Body of pancreas (tissue), 4 donors: Measurements from ENCODE around the gene MAP1S. TPM values are rescaled to one million over a fixed set of nuclear protein-coding genes. Genes with fewer than 3 reads are reported as not detected.
"Not testable (repeated sequence)": the region's sequence is repeated elsewhere in the genome, so short reads cannot be mapped to it uniquely, and the experiment has no call there.

ENCODE experiments used
- ATAC-seq: fragments of 150-250 bp; one replicate; pipeline ENCODE4 v1.9.1; 2016
- DNase-seq, 4 donors: peaks; one replicate each; pipeline ENCODE4 v3.0.0-alpha.2; 2019
- H3K27ac ChIP-seq, 4 donors: fragments of 200-600 bp; sonication (generic); 1 replicate in 3 of 4; 2 replicates in 1 of 4; pipeline versions ENCODE4 v1.5.1 to v1.6.1; 2016 to 2019; ENCODE audit warnings: mild to moderate bottlenecking in 1 of 4, mixed read lengths in 1 of 4, moderate library complexity in 1 of 4
- H3K27me3 ChIP-seq, 2 donors: fragments of 200-600 bp; sonication (generic); one replicate each; pipeline ENCODE4 v1.6.0; 2016; ENCODE audit warnings: mild to moderate bottlenecking in 1 of 2
- H3K36me3 ChIP-seq, 2 donors: fragments of 200-600 bp; sonication (generic); replicated peaks in 1 of 2; 2 replicates each; pipeline ENCODE4 v1.5.1; 2016; ENCODE audit warnings: low read depth in 2 of 2; ENCODE audit not compliant: insufficient read depth in 1 of 2
- H3K4me1 ChIP-seq: fragments of 200-600 bp; sonication (generic); one replicate; pipeline ENCODE4 v1.6.0; 2016
- H3K4me3 ChIP-seq, 2 donors: fragments of 200-600 bp; sonication (generic); 1 replicate in 1 of 2; 2 replicates in 1 of 2; pipeline ENCODE4 v1.5.1; 2016 to 2019
- H3K9me3 ChIP-seq, 3 donors: fragments of 200-600 bp; sonication (generic); 1 replicate in 2 of 3; 2 replicates in 1 of 3; pipeline ENCODE4 v1.5.1; 2016
- CTCF ChIP-seq, 7 experiments: fragments of 450-650 bp in 4 of 7; fragments of 200-600 bp in 3 of 7; sonication (generic) in 3 of 7; IDR thresholded peaks; one replicate each; pipeline ENCODE4 v1.5.1; 2016 to 2019; ENCODE audit warnings: antibody characterized with exemption in 7 of 7
- POLR2A ChIP-seq, 3 donors: fragments of 450-650 bp; IDR thresholded peaks; one replicate each; pipeline ENCODE4 v1.6.1; 2016; ENCODE audit warnings: antibody characterized with exemption in 3 of 3, mild to moderate bottlenecking in 2 of 3
- WGBS, 2 donors: methylation state at CpG; one replicate each; pipeline ENCODE4 v1.1.5; 2017; 5-methylcytosine and 5-hydroxymethylcytosine counted together
- intact Hi-C: fragments of 100-400 bp; cut with DNase I; formaldehyde crosslinking; loops from one replicate; pipeline ENCODE4 v1.15.1; 2023
- total RNA-seq, 2 donors: library from RNA; depleted of rRNA; stranded (reverse); fragments of >200 nt; gene quantifications; one replicate each; pipeline ENCODE4 v1.1.0, GENCODE V29; 2016

Gene MAP1S
- total RNA-seq, 2 donors from 2014 or later: 37.1 to 53.4 TPM

- Histone ChIP-seq H3K4me3 (no peak overlapping the region), H3K27ac (no peak overlapping the region), H3K9me3 (no peaks in the 10 kb centered on the region), H3K4me1 (peaks cover 6% of the 10 kb centered on the region), H3K27me3 (no peaks in the 10 kb centered on the region), H3K36me3 (no peaks in the 10 kb centered on the region)
- intact Hi-C loops: loop anchor here (10.0 kb wide), 1 partner anchor 161 kb away; no protein-coding TSS in a partner anchor
- TF ChIP-seq CTCF (IDR thresholded peaks at IDR 0.05) (no peak), POLR2A (IDR thresholded peaks at IDR 0.05) (no peak)
- no peak for ATAC-seq
- 51 to 62% methylated on average over 14 to 27 of the region's 27 CpGs for WGBS, 2 donors
- no peak for DNase-seq
Observed at GRCh38 chr19:17775991-17776803, 56.9 kb downstream of the MAP1S start.

- not testable (repeated sequence) for DNase-seq
- 72 to 76% methylated on average over 10 of the region's 10 CpGs for WGBS, 2 donors
Observed at GRCh38 chr19:17777840-17778239, 58.6 kb downstream of the MAP1S start.

GRCh38 chr19:17778251-17778967 lies 59.1 kb downstream of the MAP1S start:
- DNase-seq (peak in 3 of 4 donors; percentile 29 to 62 (median 40)), ATAC-seq (peak; percentile 31)
- no peak overlapping the region for H3K4me3 ChIP-seq
- H3K27me3 ChIP-seq: no peaks in the 10 kb centered on the region
- H3K36me3 ChIP-seq: no peaks in the 10 kb centered on the region
- peaks cover 6% of the 10 kb centered on the region for H3K4me1 ChIP-seq
- no peak overlapping the region for H3K27ac ChIP-seq
- no peak for TF ChIP-seq POLR2A (IDR thresholded peaks at IDR 0.05)
- no peak for TF ChIP-seq CTCF (IDR thresholded peaks at IDR 0.05)
- H3K9me3 ChIP-seq: no peaks in the 10 kb centered on the region
- WGBS, 2 donors: 5 to 10% methylated on average over 18 to 36 of the region's 37 CpGs
- intact Hi-C loops: loop anchor here (10.0 kb wide), 1 partner anchor 164 kb away; no protein-coding TSS in a partner anchor

More at GRCh38 chr19:17777840-17778239, 58.6 kb downstream of the MAP1S start:
- H3K36me3 ChIP-seq, H3K4me1 ChIP-seq, H3K4me3 ChIP-seq, H3K27me3 ChIP-seq, H3K9me3 ChIP-seq, H3K27ac ChIP-seq, ATAC-seq: not testable (repeated sequence)
- intact Hi-C loops: loop anchor here (10.0 kb wide), 1 partner anchor 163 kb away; no protein-coding TSS in a partner anchor

GRCh38 chr19:17778968-17779929 lies 60.0 kb downstream of the MAP1S start:
- WGBS, 2 donors: 21 to 27% methylated on average over 25 of the region's 25 CpGs

More at GRCh38 chr19:17778968-17779929, 60.0 kb downstream of the MAP1S start:
- no peaks in the 10 kb centered on the region for H3K9me3 ChIP-seq
- peaks cover 6% of the 10 kb centered on the region for H3K4me1 ChIP-seq
- TF ChIP-seq POLR2A (IDR thresholded peaks at IDR 0.05) (no peak), CTCF (IDR thresholded peaks at IDR 0.05) (no peak)
- DNase-seq: peak in 1 of 4 donors; percentile 80
- H3K4me3 ChIP-seq: no peak overlapping the region
- H3K27me3 ChIP-seq: no peaks in the 10 kb centered on the region
- intact Hi-C loops: loop anchor here (10.0 kb wide), 1 partner anchor 164 kb away; no protein-coding TSS in a partner anchor
- no peak overlapping the region for H3K27ac ChIP-seq
- no peaks in the 10 kb centered on the region for H3K36me3 ChIP-seq
- no peak for ATAC-seq
